Ammon's horn (tissue), 1 donor: ENCODE measurements around the gene CRX.
"Not testable (repeated sequence)": the region's sequence is repeated elsewhere in the genome, so short reads cannot be mapped to it uniquely, and the experiment has no call there.

Source experiments
- DNase-seq: peaks from one replicate; pipeline ENCODE4 v3.0.0-alpha.2; 2016; ENCODE audit warnings: low spot score

The CRX gene

DNA sequence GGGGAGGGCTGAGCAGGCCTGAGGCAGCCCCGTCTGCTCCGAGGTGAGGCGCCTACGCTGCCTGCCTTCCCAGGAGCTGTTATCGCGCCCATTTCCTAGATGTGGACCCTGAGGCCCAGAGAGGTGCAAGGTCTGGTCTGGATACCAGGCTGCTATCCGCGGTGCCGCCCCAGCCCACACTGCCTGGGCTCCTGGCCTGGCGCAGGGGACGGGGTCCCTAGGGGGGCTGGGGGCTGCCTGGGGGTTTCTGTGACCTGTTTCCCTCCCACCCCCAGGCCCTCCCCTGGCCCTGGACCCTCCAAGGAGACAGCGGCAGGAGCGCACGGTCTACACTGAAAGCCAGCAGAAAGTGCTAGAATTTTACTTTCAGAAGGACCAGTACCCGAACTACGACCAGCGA lies 38.1 kb downstream of the CRX start:
- DNase-seq, result not testable (repeated sequence)

DNA sequence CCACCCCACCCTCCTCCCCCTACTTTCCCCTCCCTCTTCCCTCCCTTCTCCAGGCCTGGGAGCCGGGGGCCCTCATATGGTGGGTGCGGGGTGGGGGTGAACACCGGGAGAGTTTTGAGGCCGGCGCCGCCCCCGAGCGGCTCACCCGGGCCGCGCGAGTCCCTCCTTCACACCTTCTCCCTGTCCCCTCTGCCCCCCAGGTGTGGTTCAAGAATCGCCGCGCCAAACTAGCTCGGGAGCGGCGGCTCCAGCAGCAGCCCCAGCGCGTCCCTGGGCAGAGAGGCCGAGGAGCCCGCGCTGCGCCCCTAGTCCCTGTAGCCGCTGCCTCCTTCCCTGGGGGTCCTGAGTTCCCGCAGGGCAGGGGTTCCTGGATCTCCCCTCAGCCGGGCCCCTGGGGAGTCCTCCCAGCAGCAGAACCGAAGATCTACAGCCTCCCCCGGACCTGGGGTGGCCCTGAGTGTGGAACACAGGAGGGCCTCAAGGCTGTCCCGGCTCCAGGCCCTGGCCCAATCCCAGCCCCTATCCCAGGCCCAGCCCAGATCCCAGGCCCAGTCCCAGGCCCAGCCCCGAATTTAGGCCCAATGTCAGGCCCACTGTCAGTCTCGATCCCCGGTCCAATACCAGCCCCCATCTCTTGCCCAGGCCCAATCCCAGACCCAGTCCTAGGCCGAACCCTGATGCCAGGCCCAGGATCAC lies 39.0 kb downstream of the CRX start:
- DNase-seq, result no peak

DNA sequence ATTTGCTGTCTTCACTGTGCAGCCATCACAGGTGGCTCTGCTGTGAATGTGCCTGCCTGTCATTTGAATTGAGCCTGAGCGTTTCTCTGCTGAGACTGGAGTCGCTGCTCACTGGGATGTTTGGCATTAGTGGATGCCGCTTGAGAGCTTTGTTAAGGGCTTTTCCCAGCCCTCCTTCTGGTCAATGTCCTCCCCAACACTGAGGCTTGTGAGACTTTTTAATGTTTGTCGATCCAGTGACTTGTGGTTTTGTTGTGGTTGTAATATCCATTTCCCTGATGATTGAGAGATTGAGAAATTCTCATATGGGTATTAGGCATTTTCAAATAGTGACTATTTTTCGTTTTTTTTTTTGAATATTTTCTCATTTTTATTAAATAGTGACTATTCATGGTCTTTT lies 39.9 kb downstream of the CRX start:
- no peak for DNase-seq

- peak; percentile 86 for DNase-seq
These were observed 41.8 kb downstream of the CRX start for GRCh38 chr19:47863514-47863936.

DNA sequence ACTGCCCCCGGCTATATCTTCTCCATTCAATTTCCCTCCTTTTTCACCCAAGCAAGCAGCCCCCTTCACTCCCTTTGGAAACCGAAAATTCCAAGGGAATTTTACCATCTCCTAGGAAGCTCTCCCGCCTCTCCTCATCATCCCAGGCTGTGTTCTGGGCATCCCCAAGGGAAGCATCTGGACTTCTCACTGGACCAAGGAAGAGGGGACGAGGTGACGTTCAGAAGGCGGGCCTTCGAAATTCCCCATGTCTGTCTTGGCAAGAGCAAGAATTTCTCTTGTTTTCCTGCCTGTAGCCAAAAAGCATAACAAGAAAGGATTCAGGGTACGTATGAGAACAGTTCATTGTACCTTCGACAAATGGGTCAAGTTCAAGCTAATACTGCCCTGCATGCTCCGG lies 43.4 kb downstream of the CRX start:
- DNase-seq, result no peak

DNA sequence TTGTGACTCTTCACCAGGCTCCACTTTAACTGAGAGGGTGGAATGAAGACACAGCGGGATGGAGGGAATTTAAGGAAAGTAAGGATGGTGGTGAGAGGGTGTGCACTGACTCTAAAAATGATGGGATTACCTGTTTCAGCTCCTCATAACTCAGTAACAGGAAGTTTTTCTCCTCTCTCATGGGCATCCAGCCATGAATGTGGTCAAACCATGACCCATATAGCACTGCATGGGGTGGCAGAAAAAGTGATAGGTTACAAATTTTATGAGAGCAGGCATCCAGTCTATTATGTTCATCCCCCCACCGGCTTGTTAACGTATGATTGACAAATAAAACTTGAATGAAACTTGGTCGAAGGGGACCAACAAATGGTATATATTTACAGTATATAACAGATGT lies 57.2 kb downstream of the CRX start:
- DNase-seq, result no peak

DNA sequence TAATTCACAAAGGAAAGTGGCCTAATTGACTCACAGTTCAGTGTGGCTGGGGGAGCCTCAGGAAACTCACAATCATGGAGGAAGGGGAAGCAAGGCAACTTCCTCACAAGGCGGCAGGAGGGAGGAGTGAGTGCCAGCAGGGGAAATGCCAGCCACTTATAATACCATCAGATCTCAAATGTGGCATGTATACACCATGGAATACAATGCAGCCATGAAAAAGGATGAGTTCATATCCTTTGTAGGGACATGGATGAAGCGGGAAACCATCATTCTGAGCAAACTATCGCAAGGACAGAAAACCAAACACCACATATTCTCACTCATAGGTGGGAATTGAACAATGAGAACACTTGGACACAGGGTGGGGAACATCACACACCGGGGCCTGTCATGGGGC lies 57.6 kb downstream of the CRX start:
- not testable (repeated sequence) for DNase-seq

DNA sequence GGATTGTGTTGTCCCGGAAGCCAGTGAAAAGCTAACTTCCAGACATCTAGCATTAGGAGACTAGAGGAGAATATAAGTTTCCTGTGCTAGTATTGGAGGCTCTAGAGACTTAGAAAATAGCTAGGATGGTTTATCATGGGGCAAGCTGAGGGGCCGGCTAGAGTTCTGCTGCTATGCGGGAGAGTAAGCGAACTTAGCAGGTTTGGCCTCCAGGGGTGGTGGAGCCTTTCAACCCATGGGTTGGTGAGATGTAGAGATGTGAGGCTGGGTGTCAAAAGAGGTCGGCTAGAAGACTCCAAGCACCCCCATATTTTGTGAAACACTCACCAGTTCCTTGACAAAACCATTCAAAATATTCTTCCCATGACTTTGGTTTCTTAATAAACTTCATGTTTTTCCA lies 60.0 kb downstream of the CRX start:
- no peak for DNase-seq

GRCh38 chr19:47882890-47883289 lies 61.2 kb downstream of the CRX start:
- no peak for DNase-seq

GRCh38 chr19:47885067-47885463 lies 63.3 kb downstream of the CRX start:
- DNase-seq, result no peak

DNA sequence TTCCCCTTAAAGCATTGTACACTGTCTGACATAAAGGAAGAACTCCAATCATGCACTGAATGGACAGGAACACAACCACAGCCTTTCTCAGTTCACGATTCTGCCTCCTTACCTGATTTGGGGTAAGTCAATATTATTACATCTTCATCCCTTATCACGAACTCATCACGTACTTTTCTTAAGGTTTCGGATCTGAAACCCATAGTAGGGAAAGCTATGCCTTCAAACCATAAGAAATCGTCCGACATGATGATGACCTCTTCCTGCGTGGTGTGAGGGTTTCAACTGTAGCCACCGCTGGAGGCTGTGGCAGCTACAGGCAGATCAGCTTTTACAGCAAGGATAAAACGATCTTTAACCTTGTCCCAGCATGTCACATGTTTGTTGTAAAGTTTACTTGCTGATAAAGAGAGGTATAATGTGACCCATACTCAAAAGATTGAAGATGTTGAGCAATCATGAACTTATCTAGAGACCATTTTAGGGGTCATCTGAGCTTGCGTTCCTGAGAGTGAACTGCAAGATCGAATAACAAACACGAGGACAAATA lies 64.3 kb downstream of the CRX start, which contains the start of gene SULT2A1:
Gene SULT2A1, minus strand, starts transcription at position 306 of the 550 bp plus-strand sequence. Its CDS starts 58 bp downstream, at position 248.
- DNase-seq, result no peak

DNA sequence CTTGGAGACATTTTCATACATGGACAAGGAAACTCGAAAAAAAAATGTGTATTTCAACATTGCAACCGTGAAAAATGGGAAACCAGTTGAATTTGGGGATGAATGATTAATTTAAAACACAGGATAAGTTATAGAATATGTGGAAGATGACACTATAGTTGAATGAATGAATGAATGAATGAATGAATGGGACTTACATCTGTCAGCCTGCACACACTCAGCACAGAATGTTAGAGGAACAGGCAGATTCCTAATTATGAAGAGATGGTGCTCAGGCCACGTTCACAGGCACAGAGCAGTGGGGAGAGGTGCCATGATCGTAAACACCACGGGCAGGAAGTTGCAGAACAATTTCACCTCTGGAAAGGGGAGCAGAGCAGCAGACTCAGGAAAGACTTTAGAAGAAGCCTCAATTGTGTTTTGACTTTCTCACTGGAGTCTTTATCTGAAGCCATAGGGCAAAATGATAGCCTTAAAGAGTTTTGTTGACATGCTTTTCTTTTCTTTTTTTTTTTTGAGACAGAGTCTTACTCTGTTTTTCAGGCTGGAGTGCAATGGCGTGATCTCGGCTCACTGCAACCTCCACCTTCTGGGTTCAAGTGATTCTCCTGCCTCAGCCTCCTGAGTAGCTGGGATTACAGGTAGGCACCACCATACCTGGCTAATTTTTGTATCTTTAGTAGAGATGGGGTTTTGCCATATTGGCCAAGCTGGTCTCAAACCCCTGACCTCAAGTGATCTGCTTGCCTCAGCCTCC lies 69.3 kb downstream of the CRX start:
- no peak for DNase-seq

DNA sequence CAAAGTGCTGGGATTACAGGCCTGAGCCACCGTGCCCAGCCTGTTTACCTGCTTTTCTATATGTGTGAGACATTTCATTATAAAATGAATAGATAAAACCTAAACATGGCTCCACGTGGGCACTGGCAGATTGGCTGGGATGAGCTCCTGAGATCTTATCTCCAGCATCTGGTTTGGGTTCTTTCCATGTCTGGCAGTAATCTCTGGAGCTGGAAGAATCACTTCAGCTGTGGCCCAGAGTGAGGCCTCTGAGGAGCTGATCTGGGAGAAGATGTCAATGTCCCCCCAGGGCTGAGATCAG lies 69.8 kb downstream of the CRX start:
- DNase-seq, result no peak

DNA sequence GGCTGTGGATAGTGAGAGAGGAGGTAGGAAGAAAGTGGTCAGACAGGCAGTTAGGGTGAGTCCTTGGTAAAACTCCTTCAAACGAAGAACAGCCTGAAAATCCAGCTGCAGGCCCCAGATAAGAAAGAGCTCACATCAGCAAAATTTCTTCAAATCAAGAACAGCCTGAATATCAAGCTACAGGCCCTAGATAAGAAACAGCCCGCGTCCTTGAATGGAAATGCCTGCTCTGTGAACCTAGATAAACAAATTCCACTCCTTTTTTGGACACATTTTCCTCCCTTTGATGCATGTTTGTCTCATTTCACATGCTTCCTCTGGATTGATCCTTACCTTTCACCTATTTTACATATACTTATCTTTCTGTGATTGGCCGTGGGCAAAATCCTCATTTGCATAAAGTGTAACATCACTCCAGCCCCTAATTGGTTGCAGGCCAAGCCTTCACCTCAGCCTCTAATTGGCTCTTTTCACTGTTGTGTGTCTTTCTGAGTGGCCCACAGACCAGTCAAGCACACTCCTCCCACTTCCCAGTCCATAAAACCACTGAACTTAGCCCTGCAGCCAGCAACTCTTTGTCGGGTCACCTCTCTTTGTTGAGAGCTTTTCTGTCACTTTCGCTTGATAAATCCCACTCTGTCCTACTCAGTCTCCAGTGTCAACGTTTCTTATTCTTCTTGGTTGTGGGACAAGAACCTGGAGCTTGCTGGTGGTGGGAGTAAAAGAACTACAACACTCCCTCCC lies 70.4 kb downstream of the CRX start:
- no peak for DNase-seq
